Measurements from ENCODE around the gene CCNY.

DNA sequence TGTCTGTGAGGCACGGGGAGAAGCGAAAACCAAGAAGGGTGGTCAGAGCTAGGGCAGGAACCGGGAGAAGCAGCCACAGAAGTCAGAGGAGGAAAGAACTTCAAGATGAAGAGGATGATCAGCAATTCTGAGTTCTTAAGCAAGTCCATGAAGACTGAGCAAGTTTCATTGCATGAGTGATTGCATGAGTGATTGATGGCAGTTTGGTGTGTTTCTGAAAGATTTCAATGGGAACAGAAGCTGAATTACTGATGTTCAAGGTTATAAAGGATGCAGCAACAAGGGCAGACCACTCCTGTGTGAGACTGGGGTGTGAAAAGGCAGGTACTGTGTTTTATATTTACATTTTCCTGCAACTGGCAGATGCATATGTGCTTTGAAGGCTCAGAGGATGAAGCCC is 35.4 kb downstream of the CCNY start:
- no peak for TF ChIP-seq EZH2 (optimal IDR thresholded peaks at IDR 0.05; ENCODE audit: low read depth, low read length)
- TF ChIP-seq, protein P1, sequence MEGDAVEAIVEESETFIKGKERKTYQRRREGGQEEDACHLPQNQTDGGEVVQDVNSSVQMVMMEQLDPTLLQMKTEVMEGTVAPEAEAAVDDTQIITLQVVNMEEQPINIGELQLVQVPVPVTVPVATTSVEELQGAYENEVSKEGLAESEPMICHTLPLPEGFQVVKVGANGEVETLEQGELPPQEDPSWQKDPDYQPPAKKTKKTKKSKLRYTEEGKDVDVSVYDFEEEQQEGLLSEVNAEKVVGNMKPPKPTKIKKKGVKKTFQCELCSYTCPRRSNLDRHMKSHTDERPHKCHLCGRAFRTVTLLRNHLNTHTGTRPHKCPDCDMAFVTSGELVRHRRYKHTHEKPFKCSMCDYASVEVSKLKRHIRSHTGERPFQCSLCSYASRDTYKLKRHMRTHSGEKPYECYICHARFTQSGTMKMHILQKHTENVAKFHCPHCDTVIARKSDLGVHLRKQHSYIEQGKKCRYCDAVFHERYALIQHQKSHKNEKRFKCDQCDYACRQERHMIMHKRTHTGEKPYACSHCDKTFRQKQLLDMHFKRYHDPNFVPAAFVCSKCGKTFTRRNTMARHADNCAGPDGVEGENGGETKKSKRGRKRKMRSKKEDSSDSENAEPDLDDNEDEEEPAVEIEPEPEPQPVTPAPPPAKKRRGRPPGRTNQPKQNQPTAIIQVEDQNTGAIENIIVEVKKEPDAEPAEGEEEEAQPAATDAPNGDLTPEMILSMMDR (IDR thresholded peaks at IDR 0.05; ENCODE audit: low read length), result no peak

All from MM.1S (cell line).